Kasumi-1 (cell line): ENCODE results near the gene SERTAD3.
"Not testable (repeated sequence)": the region's sequence is repeated elsewhere in the genome, so short reads cannot be mapped to it uniquely, and the experiment has no call there.

Experiments used
- DNase-seq, 2 experiments: peaks; one replicate each; lab custom pipeline; 2025; lab: John Stamatoyannopoulos, UW

Gene SERTAD3

DNA sequence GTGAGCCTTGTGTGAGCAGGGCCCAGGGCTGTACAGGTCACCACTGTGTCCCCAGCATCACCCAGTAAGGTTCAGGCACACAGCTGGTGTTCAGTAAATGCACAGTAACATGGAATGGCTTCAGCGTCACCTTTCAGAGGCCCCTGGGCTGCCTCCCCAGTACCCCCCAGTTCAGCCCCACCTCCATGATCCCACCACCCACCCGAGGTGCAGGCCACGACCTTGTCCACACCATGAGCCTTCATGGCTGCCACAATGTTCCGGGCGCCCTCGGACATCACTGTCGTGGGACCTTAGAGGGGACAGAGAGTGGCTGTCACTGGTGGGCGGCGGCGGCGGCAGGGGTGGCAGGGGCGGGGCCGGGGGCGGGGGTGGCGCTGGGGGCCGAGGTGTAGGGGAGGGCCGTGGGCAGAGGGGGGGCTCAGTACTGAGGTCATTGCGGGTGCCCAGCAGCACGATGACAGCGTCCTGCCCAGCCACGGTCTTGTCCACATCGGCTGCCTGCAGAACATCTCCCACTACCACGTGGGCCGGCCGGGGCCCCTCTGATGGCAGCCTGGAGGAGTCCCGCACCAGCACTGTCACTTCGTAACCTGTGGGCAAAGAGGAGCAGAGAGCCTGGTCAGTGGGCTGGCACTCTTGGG, 13.9 kb upstream of the SERTAD3 start:
- no peak for DNase-seq

- no peak for DNase-seq
Measured at GRCh38 chr19:40457048-40457447, 12.9 kb upstream of the SERTAD3 start.

DNA sequence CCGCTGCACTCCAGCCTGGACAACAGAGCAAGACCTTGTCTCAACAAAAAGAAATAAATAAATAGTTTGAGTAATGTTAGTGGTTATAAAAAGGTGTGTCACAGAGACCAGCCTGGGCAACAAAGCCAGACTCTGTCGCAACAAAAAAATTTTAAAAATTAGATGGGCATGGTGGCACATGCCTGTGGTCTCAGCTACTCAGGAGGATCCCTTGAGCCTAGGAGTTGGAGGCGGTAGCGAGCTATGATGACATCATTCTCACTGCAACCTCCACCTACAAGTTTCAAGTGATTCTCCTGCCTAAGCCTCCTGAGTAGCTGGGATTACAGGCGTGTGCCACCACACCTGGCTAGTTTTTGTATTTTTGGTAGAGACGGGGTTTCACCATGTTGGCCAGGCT, 9.8 kb upstream of the SERTAD3 start:
- DNase-seq = not testable (repeated sequence)

DNA sequence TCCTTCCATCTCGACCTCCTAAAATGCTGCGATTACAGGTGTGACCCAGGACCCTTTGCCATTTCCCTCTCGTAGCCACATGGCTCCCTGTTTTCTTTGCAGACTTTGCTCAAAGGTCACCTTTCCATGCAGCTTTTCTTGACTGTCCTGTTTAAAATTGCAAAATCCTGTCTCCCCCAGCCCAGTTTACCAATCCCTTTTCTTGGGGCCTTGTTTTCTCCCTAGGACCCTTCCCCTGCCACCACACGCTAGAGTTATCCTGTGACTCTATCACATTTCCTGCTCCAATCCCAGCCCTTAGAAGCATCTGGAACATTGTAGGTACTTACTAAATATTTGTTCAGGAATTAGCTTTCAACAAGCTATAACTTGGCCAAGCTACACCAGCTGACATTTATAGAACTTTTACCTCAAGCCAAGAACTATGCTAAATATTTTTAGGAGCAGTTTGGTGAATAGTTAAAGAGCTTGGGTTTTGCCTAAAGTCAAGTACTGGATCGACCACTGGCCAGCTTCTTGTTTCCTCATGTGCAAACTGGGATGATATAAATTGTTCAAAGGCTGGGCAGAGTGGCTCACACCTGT, 9.1 kb upstream of the SERTAD3 start:
- no peak for DNase-seq

DNA sequence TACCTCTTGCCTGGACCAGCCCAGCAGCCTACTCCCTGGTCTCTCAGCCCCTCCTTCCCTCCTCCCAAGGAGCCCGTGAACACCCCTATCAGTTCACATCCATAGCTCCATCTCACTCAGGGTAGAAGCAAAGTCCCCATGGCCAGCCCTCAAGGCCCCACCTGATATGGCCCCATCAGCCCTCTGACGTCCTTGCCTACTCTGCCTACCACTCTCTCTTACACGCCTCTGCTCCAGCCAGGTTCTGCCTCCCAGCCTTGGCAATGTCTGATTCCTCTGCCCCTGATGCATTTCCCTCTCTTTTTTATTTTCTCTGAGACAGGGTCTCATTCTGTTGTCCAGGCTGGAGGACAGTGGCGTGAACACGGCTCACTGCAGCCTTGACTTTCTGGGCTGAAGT, 7.9 kb upstream of the SERTAD3 start:
- no peak for DNase-seq

- no peak for DNase-seq
Measured at GRCh38 chr19:40450664-40451063, 6.5 kb upstream of the SERTAD3 start.

DNA sequence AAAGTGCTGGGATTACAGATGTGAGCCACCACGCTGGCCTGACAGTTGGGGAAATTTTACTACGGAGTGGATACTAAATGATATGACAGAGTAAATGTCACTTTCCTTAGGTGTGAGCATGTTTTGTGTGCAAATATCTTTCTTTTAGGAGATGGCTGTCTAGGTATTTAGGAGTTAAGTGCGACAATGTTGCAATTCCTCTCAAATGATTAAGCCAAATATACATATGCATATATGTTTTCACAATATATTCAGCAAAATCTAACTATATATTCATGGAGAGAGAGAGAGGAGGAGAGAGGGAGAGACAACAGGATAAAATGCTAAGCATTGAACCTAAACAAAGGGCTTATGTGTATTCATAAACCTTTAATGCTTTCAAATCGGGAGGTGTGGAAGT, 5.4 kb upstream of the SERTAD3 start:
- DNase-seq = no peak

DNA sequence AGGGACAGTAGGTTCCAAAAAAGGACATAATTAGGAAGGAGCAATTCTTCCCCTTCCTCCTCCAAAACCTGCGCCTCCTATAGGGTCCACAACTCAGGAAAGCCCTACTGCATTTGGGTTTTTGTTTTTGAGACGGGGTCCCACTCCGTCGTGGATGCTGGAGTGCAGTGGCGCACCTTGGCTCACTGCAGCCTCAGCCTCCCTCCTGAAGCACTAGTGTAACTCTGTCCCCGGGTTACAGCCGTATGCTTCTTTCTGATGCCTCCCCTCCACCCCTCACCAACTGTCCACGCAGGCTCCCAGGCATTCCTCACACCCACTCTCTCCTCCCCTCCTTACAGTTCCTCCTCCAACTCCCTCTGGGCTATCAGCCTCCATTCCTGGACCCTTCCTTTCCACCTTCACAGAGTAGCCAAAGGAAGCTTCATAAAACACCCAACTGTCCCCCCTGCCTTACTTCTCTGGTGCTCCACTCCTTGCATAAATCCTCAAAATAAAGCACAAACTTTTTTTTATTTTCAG, 2.2 kb upstream of the SERTAD3 start:
- no peak for DNase-seq

- DNase-seq = no peak
Measured at GRCh38 chr19:40445780-40446262, 1.7 kb upstream of the SERTAD3 start.

GRCh38 chr19:40444825-40445312, 734 bp upstream of the SERTAD3 start:
- no peak for DNase-seq

GRCh38 chr19:40443131-40443999, 770 bp downstream of the SERTAD3 start:
- peak; percentile 98 to 99 for DNase-seq

GRCh38 chr19:40442328-40443130, 1.6 kb downstream of the SERTAD3 start:
- no peak for DNase-seq

GRCh38 chr19:40441719-40442253, 2.3 kb downstream of the SERTAD3 start:
- DNase-seq = no peak

GRCh38 chr19:40438284-40438683, 5.9 kb downstream of the SERTAD3 start:
- DNase-seq = no peak

DNA sequence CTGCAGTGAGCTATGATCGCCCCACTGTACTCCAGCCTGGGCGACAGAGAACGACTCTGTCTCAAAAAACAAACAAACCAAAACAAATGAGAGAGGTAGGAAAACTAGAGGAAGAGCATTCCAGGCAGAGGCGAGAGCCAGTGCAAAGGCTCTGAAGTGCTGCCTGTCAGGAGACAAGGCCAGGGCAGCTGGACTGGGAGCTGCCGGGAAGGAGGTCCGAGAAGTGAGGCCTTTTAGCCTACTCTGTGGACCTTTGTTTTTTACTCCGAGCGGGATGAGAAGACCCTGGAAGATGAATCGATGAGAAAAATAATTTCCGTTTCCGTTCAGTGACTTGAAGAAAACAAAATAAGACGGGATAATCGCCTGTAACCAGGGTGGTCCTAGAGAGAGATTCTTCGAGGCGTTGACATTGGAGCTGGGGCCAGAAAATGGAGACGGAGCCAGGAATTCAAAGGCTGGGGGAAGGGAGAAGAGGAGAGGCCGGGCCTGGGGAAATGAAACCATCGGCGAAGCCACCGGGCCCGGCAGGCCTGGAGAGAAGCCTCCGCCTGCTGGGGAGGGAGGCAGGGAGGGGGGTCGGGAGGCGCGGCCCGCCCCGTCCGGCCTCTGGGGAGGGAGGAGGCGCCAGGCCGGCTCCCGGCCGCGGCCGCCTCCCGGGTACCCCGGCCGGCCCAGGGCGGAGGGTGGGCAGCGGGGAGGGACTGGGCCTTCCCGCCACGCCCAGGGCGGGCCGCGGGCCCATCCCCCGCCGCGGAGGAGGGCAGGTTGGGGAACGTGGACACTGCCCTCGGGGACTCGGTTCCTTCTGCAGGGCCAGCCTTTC, 10.5 kb downstream of the SERTAD3 start:
- peak; percentile 11 to 38 for DNase-seq

DNA sequence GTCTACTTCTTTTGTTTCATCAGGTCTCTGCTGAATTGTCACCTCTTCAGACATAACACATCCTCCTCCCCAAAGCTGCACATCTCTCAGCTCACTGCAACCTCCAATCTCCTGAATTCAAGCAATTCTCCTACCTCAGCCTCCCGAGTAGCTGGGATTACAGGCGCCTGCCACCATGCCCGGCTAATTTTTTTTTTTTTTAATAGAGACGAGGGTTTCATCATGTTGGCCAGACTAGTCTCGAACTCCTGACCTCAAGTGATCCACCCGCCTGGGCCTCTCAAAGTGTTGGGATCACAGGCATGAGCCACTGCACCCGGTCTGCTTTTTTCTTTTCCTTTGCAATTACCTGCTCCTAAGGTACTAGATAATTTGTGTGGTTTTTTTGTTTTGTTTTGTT, 11.4 kb downstream of the SERTAD3 start:
- DNase-seq = not testable (repeated sequence)

GRCh38 chr19:40431698-40432097, 12.4 kb downstream of the SERTAD3 start:
- DNase-seq = no peak

DNA sequence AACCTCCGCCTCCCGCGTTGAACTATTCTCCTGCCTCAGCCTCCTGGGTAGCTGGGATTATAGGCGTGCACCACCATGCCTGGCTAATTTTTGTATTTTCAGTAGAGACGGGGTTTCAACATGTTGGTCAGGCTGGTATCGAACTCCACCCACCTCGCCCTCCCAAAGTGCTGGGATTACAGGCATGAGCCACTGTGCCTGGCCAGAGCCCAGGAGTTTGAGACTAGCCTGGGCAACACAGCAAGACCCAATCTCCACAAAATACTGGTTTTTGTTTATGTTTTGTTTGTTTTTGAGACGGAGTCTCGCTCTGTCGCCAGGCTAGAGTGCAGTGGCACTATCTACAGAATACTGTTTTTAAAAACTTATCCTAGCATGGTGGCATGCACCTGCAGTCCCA, 13.9 kb downstream of the SERTAD3 start:
- not testable (repeated sequence) for DNase-seq

GRCh38 chr19:40428197-40428596, 15.9 kb downstream of the SERTAD3 start:
- not testable (repeated sequence) for DNase-seq
